GM20431 (cell line): Measurements from ENCODE around the gene ATP10B.

ENCODE experiments used
- in situ Hi-C: fragments of 300-500 bp; cut with MseI, MboI; formaldehyde crosslinking; loops from one replicate; pipeline ENCODE4 v1.15.0; 2020; ENCODE audit warnings: low sequenced_read_pairs; ENCODE audit not compliant: unreplicated experiment

Gene ATP10B

GRCh38 chr5:160602744-160603143 is 249.3 kb downstream of the ATP10B start:
- in situ Hi-C loops: no loop called here

GRCh38 chr5:160601046-160601445 is 251.0 kb downstream of the ATP10B start:
- in situ Hi-C loops: no loop called here

GRCh38 chr5:160573318-160573717 is 278.7 kb downstream of the ATP10B start:
- in situ Hi-C loops: no loop called here

- in situ Hi-C loops: no loop called here
Measured at GRCh38 chr5:160567031-160567705, 284.8 kb downstream of the ATP10B start.

GRCh38 chr5:160565376-160565775 is 286.6 kb downstream of the ATP10B start:
- in situ Hi-C loops: no loop called here

- in situ Hi-C loops: no loop called here
Measured at GRCh38 chr5:160556846-160557245, 295.2 kb downstream of the ATP10B start.

GRCh38 chr5:160555971-160556631 is 295.9 kb downstream of the ATP10B start:
- in situ Hi-C loops: no loop called here

GRCh38 chr5:160555581-160555970 is 296.4 kb downstream of the ATP10B start:
- in situ Hi-C loops: no loop called here

- in situ Hi-C loops: no loop called here
Measured at GRCh38 chr5:160550075-160550474, 301.9 kb downstream of the ATP10B start.

GRCh38 chr5:160548949-160549645 is 302.9 kb downstream of the ATP10B start:
- in situ Hi-C loops: no loop called here

GRCh38 chr5:160547872-160548271 is 304.1 kb downstream of the ATP10B start:
- in situ Hi-C loops: no loop called here

- in situ Hi-C loops: no loop called here
Measured at GRCh38 chr5:160547061-160547460, 304.9 kb downstream of the ATP10B start.

- in situ Hi-C loops: no loop called here
Measured at GRCh38 chr5:160545832-160546231, 306.2 kb downstream of the ATP10B start.

GRCh38 chr5:160543395-160543794 is 308.6 kb downstream of the ATP10B start:
- in situ Hi-C loops: no loop called here

- in situ Hi-C loops: no loop called here
Measured at GRCh38 chr5:160542840-160543239, 309.2 kb downstream of the ATP10B start.

GRCh38 chr5:160542281-160542680 is 309.7 kb downstream of the ATP10B start:
- in situ Hi-C loops: no loop called here

GRCh38 chr5:160539431-160539830 is 312.6 kb downstream of the ATP10B start:
- in situ Hi-C loops: no loop called here

GRCh38 chr5:160537940-160538339 is 314.1 kb downstream of the ATP10B start:
- in situ Hi-C loops: no loop called here

GRCh38 chr5:160537116-160537515 is 314.9 kb downstream of the ATP10B start:
- in situ Hi-C loops: no loop called here

- in situ Hi-C loops: no loop called here
Measured at GRCh38 chr5:160534914-160535313, 317.1 kb downstream of the ATP10B start.

- in situ Hi-C loops: no loop called here
Measured at GRCh38 chr5:160534125-160534524, 317.9 kb downstream of the ATP10B start.
